Stomach (tissue), 4 donors: ENCODE results near the gene OR2M4.

Source experiments
- EP300 ChIP-seq: sonication (generic); formaldehyde crosslinking; IDR thresholded peaks from one replicate; pipeline ENCODE4 v1.6.1; 2017; ENCODE audit warnings: antibody characterized with exemption
- POLR2A ChIP-seq, 4 donors: fragments of 450-650 bp; IDR thresholded peaks; one replicate each; pipeline ENCODE4 v1.6.1; 2016; ENCODE audit warnings: antibody characterized with exemption in 4 of 4, control low read depth in 2 of 4, mild to moderate bottlenecking in 1 of 4, moderate library complexity in 1 of 4
- TF ChIP-seq, protein P1 (sequence below), 7 experiments: fragments of 450-650 bp in 4 of 7; fragments of 200-600 bp in 3 of 7; sonication (generic) in 3 of 7; IDR thresholded peaks; one replicate each; pipeline ENCODE4 v1.5.1; 2016 to 2019; ENCODE audit warnings: antibody characterized with exemption in 7 of 7, control low read depth in 2 of 7, mild to moderate bottlenecking in 1 of 7

DNA sequence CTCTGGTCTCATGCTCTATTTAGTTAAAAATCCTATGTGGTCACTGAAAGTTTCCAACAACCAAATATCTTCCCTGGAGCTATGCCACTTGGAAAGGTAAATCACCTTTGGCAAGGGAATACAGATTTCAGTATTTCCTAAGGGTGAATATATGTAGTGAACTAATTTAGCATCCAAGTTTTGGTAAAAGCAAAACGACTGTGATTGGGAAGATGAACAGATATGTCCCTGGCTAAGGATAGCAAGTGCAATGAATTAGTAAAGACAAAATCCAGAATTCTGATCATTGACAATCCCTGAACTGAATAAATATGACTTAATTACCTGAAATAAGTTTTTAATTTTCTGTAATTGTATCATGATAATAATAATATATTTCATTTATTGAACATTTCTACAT, 46.7 kb downstream of the OR2M4 start, which contains the start of gene OR2T33:
- TF ChIP-seq, protein P1, sequence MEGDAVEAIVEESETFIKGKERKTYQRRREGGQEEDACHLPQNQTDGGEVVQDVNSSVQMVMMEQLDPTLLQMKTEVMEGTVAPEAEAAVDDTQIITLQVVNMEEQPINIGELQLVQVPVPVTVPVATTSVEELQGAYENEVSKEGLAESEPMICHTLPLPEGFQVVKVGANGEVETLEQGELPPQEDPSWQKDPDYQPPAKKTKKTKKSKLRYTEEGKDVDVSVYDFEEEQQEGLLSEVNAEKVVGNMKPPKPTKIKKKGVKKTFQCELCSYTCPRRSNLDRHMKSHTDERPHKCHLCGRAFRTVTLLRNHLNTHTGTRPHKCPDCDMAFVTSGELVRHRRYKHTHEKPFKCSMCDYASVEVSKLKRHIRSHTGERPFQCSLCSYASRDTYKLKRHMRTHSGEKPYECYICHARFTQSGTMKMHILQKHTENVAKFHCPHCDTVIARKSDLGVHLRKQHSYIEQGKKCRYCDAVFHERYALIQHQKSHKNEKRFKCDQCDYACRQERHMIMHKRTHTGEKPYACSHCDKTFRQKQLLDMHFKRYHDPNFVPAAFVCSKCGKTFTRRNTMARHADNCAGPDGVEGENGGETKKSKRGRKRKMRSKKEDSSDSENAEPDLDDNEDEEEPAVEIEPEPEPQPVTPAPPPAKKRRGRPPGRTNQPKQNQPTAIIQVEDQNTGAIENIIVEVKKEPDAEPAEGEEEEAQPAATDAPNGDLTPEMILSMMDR (IDR thresholded peaks at IDR 0.05) = no peak
- TF ChIP-seq POLR2A (IDR thresholded peaks at IDR 0.05) (no peak), EP300 (no peak)
